NOMO-1 treated with dmso at 0.1 percent for 144 hours (cell line): ENCODE results near the gene DHX40.
"Not testable (repeated sequence)": the region's sequence is repeated elsewhere in the genome, so short reads cannot be mapped to it uniquely, and the experiment has no call there.

Experiments used
- DNase-seq: peaks from one replicate; lab custom pipeline; 2025; ENCODE audit not compliant: unreplicated experiment; lab: John Stamatoyannopoulos, UW

DHX40 gene, protein sequence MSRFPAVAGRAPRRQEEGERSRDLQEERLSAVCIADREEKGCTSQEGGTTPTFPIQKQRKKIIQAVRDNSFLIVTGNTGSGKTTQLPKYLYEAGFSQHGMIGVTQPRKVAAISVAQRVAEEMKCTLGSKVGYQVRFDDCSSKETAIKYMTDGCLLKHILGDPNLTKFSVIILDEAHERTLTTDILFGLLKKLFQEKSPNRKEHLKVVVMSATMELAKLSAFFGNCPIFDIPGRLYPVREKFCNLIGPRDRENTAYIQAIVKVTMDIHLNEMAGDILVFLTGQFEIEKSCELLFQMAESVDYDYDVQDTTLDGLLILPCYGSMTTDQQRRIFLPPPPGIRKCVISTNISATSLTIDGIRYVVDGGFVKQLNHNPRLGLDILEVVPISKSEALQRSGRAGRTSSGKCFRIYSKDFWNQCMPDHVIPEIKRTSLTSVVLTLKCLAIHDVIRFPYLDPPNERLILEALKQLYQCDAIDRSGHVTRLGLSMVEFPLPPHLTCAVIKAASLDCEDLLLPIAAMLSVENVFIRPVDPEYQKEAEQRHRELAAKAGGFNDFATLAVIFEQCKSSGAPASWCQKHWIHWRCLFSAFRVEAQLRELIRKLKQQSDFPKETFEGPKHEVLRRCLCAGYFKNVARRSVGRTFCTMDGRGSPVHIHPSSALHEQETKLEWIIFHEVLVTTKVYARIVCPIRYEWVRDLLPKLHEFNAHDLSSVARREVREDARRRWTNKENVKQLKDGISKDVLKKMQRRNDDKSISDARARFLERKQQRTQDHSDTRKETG

DNA sequence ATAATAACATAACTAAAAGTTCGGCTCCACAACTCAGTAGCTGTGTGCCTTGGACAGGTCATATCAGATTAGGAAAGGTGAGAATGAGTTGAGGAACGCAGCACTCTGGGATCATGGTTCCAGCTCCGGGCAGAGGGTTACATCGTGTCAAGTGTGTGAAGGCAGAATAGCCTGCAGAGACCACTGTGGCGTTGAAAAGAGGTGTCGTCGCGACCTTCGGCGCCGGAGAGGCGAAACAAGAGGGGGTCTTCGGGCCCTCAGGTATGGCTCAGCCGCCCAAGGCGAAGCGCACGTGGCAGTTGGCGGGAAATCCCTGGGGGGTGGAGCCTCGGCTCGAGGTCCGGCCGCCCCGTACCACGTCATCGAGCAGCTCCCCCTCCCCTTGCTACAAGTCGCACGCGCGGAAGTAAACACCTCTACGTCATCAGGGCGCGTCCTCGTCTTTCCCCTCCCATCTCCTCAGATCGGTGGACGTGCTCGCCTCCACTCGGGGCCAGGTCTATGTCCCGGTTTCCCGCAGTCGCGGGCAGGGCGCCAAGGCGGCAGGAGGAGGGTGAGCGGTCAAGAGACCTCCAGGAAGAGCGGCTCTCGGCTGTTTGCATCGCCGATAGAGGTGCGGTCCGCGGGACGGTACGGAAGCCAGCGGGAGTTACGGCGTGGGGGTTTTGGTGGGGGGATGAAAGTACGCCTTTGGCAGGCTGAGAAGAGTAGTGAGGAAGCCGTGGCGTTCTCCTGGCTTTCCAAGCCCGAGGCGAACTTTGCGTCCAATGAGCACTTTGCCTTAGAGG lies at the start of gene DHX40:
Gene DHX40, plus strand, starts transcription at position 440 of the 788 bp plus-strand sequence. Its CDS starts 62 bp downstream, at position 502.
- DNase-seq = peak; percentile 87

DNA sequence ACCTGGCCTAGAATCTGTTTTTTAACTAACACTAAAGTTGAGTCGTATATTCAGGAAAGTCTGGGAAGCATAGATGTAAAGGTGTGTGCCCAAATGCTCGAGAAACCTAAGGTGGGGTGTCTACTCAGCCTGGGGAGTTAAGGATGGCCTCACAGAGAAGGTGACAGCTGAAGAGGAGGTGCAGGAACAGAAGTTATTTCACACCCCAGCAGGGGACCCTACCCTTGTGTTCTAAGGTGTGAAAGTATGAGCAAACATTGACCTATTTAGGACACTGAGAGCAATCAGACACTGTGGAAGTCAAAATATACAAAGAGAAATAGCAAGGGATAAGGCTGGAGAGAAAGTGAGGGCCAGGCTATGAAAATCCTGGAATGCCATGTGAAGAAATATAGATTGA lies 49.0 kb upstream of the DHX40 start:
- DNase-seq = no peak

DNA sequence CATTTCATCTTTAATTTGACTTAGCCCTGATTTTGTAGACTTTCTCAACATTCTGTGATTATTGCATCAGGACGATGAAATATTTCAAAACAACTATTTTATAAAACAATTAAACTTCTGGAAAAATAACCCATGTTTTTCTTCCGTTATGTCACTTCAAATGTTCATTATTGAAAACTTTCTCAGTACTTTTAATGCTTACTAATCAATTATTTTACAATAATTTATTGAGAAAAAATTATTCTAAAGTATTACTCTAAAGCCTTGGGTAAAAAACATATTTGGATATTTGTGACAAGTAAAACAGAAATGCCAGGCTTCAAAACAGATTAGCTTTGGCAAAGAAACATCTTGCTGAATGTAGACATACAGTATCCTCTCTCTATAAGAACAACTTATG lies 46.3 kb upstream of the DHX40 start:
- DNase-seq = no peak

DNA sequence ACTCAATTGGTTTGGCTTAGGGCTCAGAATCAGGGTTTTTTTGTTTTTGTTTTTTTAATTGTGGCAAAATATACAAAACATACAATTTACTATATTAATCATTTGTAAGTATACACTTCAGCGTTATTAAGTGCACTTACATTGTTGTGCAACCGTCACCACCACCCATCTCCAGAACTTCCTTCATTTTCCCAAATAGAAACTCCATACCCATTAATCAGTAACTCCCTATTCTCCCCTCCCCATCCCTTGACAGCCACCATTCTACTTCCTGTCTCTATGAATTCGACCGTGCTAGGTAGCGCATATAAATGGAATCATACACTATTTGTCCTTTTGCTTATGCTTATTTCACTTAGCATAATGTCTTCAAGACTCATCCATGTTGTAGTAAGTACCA lies 45.2 kb upstream of the DHX40 start:
- no peak for DNase-seq

DNA sequence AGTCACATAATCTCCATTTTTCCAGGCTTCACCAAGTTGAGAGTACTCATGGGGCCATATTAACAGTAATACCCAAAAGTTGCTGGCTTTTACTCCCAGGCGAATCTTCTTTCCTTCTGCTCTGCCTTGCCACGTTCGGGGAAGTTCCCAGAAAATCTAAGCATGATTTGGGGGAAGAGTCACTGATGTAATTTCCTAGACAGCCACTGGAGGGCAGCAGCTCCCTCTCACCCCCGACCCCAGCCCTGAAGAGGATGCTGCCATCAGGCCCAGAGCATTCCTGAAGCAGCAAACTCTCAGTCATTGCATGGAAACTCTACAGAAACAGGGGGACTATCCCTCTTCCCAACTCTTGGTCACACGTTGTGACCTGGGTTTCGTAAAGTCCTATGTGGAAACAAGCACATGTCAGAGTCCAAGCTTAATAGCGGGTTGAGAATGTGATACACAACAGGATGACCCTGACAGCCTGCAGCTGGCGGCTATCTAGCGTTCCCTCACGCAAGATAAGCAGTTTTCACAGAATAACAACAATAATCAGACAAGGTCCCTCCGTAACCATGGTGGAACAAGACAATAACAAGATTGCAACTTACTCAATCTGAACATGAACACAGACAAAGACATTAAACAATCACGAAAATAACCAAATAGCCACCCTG lies 43.8 kb upstream of the DHX40 start:
- peak; percentile 13 for DNase-seq

DNA sequence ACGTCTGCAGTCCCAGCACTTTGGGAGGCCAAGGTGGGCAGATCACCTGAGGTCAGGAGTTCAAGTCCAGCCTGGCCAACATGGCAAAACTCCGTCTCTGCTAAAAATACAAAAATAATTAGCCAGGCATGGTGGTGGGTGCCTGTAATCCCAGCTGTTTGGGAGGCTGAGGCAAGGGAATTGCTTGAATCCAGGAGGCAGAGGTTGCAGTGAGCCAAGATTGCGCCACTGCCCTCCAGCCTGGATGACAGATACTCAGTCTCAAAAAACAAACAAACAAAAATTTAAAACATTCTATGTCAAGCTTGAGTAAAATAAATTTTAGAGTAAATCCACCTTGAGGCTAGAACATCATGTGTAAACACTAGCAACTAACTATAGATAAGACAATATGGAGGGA lies 40.5 kb upstream of the DHX40 start:
- not testable (repeated sequence) for DNase-seq

DNA sequence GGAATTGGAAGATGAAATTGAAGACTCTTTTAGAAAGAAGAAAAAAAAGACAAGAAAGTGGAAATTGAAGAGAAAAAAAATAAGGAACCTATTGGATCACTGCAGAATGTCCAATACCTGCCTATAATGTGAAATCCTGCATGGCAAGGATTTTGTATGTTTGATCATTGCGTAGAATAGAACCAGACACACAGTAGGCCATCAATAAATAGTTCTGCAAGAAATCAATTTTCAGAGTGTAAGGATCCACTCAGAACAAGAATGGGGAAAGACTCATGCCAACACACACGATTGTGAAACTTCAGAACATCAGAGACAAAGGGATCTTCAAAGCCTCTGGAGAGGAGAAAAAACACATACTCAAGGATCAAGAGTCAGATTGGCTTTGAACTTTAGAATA lies 39.7 kb upstream of the DHX40 start:
- no peak for DNase-seq

DNA sequence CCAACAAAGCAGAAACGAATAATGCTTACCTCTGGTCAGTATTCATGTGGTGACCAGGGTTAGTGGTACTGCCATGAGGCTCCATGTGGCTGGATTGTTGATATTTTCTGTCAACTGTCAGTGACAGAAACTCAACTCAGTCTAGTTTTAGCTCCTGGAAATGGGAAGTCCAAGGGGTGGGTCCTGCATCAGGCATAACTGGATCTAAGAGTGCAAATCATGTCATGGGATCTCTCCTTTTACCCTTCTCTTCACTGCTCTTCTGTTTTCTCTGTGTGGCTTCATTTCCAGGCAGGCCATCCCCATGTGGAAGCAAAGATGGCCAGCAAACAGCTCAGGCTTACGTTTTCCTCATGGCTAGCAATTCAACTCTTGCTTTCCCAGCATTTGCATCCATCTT lies 39.0 kb upstream of the DHX40 start:
- DNase-seq = no peak

DNA sequence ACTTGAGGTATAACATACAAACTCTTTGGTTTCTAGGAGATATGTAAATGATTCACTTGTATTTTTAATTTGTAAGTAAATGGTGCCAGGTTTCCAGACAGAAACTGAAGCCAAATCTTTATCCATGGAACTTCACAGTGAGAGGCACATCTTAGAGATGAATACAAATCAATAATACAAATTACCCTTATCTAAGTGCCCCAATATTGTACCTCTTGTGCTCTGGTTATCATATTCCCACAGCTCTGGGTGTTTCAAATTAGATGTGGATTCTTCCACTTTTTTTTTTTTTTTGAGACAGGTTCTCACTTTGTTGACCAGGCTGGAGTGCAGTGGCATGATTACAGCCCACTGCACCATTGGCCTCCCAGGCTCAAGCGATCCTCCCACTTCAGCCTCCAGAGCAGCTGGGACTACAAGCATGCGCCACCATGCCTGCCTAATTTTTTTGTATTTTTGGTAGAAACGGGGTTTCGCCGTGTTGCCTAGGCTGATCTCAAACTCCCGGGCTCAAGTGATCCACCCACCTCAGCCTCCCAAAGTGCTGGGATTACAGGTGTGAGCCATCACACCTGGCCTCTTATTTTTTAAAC lies 38.0 kb upstream of the DHX40 start:
- no peak for DNase-seq

DNA sequence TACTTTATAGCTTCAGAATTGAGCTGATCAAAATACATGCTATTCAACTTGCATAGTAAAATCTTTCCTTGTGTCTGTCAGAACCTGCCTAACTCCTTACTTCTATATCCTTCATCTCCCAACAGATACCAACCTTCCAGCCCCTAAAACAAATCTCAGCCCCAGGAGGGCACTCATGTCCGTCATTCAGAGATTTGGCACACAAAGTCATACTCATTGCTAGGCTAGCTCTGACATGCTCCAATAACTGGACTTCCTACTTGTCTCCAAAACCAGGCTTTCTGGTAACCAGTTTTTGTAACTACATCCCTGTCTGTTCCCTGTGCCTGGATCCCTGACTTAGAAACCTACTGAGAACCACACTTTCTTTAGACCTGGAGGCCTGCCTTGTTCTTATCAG lies 37.5 kb upstream of the DHX40 start:
- no peak for DNase-seq

DNA sequence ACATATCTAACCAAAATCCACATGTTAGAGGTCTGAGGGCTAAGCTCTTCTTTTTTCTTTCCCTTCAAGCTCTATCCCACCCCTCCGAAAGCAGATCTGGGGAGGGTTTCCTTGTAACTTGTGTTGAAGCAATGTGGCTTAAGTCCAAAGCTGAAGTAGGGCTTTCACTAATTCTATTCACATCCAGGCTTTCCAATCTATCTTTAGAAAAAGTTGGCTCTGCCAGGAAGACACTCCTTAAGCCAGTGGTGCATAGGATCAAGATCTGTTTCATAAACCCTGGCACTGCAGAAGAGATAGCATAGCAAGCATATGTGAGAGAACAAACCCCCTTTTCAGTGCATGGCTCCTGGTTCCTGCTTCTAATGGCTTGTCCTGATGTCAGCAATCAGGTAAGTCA lies 34.9 kb upstream of the DHX40 start:
- DNase-seq = no peak

DNA sequence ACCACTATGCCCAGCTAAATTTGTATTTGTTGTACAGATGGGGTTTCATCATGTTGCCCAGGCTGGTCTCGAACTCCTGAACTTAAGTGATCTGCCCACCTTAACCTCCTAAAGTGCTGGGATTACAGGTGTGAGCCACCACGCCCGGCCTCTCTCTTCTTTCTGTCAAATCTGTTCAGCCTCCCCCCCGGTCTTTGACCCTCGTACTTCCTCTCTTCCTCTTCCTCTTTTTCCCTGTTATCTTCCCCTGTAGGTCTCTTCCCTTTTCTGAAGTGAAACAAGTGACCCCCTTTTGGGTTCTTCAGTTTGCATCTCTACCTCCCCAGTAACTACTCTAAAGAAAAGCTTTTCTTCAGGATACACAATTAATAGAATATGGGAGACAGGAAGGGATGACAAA lies 31.7 kb upstream of the DHX40 start:
- DNase-seq = peak; percentile 63

DNA sequence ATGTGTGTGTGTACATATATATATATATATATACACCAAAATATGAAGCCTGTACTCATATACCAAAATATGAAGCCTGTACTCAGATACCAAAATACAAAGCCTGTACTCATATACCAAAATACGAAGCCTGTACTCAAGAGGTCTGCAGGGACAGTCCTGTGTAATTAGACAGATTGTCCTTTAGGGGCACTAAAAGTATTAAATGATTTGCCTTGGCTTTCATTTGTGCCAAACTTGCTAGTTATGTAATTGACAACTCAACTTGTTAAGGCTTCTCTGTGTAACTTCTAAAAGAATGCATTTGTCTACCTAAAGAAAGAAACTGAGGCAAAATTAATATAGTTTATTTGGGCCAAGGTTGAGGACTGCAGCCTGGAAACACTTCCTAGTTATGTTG lies 30.8 kb upstream of the DHX40 start:
- no peak for DNase-seq

DNA sequence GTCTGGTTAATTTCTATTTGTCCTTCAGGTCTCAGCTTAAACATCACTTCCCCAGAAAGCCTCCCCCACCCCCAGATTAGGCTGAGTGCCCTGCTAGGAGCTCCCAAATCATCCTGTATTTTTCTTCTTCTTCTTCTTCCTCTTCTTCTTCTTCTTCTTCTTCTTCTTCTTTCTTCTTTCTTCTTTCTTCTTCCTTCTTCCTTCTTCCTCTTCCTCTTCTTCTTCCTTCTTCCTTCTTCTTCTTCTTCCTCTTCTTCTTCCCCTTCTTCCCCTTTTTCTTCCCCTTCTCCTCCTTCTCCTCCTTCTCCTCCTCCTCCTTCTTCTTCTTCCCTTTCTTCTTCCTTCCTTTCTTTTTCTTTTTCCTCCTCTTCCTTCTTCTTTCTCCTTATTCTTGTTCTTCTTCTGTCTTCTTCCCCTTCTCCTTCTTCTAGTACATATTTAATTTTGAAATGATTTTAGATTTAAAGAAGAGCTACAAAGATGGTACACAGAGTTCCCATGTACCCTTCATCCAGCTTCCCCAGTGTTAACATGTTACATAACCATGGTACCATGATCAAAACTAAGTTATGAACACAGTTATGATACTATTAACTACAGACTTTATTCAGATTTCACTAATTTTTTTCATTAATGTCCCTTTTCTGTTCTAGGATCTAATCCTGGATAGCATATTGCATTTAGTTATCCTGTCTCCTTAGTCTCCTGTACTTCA lies 27.1 kb upstream of the DHX40 start:
- no peak for DNase-seq

DNA sequence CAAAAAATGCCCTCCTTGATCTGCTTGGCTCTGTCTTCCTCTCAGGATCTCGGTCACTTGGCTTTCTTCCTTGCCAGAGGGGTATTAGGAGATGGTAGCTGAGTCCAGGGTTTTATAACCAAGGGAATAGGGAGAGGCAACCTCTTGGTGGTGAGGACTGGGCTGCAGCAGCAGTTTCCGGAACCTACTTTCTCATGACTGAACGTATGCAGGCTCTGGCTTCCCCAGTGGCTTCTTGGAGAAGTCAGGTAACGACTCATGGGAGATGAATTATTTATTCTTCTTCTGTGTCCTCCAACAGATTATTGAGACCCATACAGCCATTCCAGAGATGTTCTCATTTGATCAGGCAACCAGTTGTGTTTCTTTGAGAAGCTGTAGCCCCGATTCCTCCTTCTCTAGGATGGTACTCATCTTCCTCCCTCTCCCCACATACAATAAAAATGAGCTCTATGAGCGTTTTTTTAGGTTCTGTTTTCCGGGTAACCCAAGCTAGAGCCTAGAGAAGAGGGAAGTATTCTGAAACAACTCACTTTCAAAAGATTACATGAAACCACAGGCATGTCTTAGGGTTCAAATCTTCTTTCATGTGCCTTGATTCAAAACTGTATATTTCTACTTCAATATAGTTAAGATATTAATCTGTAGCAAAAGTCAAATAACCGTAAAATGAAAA lies 22.3 kb upstream of the DHX40 start:
- DNase-seq = peak; percentile 42

DNA sequence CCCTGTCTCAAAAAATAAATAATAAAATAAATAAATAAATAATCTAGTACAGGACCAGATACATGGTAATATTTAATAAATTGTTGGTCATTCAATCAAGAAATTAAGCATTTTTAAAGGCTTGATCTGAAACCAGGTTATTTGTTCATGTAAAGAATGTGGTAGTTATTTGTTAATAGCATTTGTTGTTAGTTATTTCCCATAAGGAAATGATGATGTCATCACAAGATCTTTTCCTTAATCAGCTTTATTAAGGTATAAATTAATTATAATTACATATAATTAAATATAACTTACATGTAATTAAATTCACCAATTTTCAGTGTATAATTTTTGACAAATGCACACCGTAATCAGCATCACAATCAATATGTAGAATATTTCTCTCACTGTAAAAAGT lies 19.5 kb upstream of the DHX40 start:
- DNase-seq = no peak

DNA sequence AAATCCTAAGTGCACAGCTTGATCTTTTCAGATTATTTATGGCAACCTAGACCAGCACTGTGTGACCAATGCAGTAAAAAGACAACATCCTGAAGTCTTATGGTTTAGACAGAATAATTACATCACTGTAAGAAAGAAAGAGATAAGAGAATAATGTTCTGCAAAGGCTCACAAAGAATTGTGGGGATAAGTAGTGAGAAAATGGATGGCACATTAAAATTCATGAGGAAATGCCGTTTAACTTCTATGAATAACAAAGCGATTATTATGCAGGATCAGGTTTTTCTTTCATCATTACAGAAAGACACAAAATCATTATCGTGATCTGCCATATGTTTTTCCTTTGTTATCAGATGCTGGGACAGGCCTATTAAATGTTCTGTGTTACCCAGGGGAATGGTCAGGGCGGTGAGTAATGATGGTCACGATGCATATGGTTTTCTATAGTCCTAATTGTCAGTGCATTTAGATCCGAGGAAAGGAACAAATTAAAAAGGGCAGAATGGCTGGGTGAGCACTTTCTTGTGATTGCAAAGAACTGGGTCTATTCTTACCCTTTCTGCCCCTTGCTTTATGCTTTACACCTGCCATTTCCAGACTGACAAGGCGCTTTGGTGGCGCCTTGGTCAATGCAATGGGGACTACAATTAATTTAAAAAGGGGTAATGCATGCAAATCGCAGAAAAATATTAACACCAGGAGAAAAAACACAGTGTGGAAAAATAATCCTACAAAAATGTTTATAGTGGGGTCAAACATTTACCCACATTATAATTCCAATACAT lies 18.1 kb upstream of the DHX40 start:
- no peak for DNase-seq

DNA sequence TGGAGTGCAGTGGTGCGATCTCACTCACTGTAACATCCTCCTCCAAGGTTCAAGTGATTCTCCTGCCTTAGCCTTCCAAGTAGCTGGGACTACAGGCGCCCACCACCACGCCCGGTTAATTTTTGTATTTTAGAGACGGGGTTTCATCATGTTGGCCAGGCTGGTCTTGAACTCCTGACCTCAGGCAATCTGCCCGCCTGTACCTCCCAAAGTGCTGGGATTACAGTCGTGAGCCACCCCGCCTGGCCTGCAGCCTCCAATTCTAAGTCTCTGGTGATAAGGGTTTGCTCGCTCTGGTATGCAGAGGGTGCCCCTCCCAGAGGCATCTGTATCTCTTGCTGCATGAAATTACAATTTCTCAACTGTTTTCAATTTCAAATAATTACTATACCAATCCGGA lies 16.4 kb upstream of the DHX40 start:
- not testable (repeated sequence) for DNase-seq

DNA sequence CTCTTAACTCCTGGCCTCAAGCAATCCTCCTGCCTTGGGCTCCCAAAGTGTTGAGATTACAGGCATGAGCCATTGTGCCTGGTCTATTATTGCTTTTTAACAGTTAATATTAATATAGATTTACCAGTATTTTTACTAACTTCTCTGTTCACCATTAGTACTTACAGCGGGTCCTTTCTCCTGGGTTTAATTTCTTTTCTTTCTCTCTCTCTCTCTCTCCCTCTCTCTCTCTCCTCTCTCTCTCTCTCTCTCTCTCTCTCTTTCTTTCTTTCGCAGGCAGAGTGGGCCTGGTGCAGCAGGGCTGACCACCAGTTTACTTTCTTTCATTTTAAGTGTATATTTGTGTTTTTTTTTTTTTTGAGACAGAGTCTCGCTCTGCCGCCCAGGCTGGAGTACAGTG lies 14.7 kb upstream of the DHX40 start:
- DNase-seq = no peak
